ENCODE results near the gene PLBD2.
A peak's percentile ranks its signal among the peaks of the same experiment; 100 is the strongest.
"Not testable (repeated sequence)": the region's sequence is repeated elsewhere in the genome, so short reads cannot be mapped to it uniquely, and the experiment has no call there.

PLBD2 gene

DNA sequence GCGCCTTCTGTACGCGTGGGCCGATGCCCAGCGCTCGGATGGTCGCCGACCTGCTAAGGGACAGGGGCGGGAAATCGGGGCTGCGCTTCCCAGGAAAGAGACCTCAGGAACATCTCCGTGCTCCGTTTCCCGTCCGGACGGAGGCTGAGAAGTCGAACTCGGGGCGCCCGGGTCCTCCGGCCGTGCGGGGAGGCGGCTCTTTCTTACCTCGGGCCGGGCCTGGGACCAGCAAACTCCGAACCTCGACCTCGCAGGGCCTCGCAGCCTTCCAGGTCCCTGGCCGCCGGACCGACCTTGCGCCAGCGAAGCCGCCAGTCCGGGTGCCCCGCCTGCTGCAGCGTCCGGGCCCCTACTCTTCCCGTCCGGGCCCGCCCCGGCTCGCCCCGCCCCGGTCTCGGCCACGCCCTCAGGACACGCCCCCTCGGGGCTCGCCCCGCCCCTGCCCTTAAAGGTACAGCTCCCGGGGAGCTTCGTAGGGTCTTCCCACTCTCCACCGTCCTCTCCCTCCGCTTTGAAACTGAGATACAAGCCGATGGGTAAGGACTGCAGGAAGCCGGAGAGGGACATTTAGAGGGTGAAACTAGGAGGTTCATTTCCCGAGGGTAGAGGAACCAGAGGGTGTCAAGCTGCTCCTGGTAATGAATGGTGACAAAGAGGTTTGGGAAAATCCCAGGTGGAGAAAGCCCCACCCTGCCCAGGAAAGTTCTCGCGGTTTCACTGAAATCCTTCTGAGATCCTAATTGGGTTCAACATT lies 23.4 kb upstream of the PLBD2 start, which contains the start of gene SLC8B1:
SLC8B1 (minus strand) TSS at position 324 of the 754 bp plus-strand sequence. CDS start 2,231 bp downstream, outside the sequence.
- DNase-seq (ENCODE audit: low read depth in 2 of 2): peak; percentile 72 to 80

DNA sequence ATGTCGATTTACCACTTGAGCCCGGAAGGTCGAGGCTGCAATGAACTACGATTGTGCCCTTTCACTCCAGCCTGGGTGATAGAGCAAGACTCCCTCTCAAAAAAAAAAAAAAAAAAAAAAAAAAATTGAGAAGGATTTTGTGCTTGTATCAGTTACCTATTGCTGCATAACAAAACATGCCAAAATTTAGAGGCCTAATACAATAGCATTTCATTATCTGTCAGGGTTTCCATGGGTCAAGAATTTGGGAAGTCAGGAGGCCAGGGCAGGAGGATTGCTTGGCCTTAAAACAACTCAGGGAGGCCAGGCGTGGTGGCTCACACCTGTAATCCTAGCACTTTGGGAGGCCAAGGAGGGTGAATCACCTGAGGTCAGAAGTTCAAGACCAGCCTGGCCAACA lies 18.8 kb upstream of the PLBD2 start:
- DNase-seq (ENCODE audit: low read depth in 2 of 2): no peak

DNA sequence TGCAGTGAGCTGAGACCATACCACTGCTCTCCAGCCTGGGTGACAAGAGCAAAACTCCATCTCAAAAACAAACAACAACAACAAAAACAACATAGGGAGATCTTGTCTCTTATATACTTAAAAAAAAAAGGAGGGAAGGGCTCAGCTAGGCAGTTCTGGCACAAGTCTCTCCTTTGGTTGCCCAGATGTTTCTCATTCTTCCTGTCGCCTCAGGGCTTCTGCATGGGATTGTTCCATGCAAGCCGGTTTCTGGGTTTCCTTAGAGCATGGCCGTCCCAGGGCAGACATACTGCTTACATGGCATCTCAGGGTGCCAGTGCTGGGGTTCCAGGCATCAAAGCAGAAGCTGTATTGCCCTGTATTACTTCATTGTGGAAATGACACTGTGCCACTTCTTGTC lies 18.3 kb upstream of the PLBD2 start:
- DNase-seq (ENCODE audit: low read depth in 2 of 2): no peak

DNA sequence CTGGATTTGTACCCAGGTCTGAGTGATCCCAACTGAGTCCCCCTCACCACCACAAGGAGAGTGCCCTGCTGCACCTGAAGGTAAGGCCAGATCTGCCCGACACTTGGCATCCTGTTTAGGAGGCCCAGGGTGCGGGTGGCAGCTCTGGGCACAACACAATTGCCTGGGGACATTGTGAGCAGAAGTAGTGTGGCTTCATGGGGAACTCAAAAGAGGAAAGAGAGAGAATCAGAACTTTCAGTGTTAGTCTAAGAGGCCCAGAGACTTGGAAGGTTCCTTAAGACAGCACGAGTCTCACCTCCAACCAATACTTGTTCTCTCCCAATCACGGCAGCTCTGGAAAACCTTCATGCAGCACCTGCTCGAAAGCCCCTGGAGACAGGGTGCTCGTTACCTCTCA lies 16.9 kb upstream of the PLBD2 start:
- DNase-seq (ENCODE audit: low read depth in 2 of 2): no peak

DNA sequence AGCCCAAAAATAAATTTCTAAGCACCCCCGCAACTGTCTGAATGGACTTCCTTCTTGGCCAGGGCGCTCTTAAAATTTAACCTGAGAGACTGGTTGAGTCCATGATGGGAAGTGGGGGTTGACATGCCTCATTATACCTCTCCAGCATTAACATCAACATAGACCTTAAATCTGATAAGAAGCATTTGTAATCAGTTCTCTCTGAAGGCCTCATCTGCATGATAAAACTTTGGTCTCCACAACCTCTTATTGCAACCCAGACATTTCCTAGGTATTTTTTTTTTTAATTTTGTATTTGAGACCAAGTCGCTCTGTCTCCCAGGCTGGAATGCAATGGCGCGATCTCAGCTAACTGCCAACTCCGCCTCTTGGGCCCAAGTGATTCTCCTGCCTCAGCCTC lies 13.1 kb upstream of the PLBD2 start:
- DNase-seq (ENCODE audit: low read depth in 2 of 2): no peak

DNA sequence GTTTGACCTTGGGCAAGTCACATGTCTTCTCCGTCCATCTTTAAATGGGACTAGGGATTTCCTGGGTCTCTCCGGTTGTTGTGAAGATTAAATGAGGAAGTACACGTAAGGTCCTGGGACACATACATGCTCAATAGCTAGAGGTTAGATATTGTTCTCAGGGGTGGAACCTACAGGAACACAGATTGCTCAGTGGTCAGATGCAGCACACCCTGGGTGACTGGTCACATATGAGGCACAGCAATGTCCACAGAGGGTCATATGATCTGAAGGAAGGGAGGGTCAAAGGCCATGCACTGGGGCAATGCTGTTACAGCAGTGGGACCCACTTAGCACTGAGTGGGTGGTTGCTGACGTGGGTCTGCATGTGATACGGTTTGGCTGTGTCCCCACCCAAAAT lies 12.0 kb upstream of the PLBD2 start:
- no peak for DNase-seq (ENCODE audit: low read depth in 2 of 2)

DNA sequence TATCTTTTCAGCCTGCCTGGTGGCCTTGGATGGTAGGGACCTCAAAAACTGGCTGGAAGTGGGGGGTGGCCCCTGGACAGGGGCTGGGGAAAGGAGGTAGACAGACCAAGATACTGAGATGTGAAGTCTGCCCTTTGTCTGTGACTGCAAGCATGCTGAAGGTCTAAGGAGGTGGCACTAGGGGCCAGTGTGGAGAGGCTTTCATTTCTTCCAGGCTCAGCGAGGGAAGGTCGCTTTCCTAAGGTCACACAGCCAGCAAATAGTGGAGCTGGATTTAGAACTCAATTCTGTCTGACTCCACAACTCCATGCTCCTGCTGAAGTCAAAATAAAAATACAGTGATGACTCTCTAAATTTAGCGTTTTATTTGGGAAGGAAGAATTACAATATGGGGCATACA lies 11.3 kb upstream of the PLBD2 start:
- no peak for DNase-seq (ENCODE audit: low read depth in 2 of 2)

DNA sequence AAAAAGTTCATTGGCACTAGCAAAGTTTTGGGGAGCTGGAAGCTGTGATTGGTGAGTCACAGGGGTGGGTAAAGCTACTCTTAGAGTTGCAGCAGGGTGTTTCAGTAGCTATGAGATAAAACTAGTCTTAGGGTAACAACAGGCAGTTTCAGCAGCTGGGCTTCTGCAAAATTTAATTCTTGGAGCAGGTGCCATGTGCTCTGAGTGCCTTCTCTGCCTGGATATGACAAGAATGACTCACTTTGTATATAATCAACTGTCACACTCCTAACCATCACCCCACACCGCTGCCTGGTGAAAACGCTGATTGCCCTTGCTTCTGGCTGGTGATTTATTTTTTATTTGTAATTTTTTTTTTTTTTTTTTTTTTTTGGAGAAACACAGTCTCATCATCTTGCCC lies 10.5 kb upstream of the PLBD2 start:
- DNase-seq (ENCODE audit: low read depth in 2 of 2): no peak

DNA sequence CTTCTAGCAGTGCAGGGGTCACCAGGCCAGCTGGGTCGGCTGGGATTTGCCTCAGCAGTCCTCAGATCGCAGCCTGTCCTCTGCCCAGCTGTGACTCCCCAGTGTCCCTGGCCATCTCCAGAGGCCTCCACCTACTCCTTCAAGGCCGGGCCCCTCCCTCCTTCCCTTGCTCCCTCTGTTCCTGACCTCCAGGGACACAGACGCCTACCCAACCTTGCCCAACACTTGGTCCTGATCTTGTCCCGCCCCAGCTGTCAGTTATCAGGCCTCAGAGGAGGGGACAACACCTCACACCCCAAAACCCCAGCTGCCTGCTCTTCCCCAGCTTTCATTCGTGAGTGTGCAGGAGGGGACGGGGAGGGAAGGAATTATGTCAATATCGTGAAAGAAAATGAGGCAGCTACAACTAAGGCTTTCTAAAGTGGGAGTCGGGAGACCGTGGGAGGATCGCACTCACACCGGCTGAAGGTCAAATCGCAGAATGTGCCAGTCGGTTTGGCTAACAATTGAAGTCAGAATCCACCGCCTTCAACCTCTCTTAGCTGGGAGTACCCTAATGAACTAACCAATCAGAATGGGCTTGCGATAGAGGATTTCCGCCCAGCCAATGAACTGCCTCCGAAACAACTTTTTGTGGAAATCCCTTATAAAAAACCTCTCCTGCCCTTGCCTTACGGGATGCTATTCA lies 9.4 kb upstream of the PLBD2 start:
- no peak for DNase-seq (ENCODE audit: low read depth in 2 of 2)

DNA sequence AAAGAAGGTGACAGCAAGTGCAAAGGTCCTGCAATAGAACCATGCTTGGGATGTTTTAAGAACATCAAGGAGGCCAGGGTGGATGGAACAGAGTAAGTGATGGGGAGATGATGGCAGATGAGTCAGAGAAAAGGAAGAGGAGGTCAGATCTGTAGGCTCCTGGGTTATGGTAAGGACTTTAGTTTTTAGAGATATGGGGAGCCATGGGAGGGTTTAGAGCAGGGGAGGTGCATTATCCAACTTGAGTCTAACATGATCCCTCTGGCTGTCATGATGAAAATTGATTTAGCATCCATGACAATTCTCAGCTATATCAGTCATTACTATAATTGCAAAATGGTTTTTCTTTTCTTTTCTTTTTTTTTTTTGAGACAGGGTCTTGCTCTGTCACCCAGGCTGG lies 7.3 kb upstream of the PLBD2 start:
- DNase-seq (ENCODE audit: low read depth in 2 of 2): no peak

DNA sequence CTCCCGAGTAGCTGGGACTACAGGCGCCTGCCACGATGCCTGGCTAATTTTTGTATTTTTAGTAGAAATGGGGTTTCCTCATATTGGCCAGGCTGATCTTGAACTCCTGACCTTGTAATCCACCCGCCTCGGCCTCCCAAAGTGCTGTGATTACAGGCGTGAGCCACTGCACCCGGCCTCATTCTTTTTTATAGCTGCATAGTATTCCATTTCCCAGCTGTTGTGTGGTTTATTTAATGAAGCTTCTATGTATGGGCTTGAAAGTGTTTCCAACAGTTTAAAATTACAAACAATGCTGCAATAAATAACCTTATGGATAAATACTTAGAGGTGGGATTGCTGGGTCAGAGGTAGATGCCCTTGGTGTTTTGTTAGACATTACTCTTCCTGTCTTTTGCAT lies 4.2 kb upstream of the PLBD2 start:
- not testable (repeated sequence) for DNase-seq (ENCODE audit: low read depth in 2 of 2)

DNA sequence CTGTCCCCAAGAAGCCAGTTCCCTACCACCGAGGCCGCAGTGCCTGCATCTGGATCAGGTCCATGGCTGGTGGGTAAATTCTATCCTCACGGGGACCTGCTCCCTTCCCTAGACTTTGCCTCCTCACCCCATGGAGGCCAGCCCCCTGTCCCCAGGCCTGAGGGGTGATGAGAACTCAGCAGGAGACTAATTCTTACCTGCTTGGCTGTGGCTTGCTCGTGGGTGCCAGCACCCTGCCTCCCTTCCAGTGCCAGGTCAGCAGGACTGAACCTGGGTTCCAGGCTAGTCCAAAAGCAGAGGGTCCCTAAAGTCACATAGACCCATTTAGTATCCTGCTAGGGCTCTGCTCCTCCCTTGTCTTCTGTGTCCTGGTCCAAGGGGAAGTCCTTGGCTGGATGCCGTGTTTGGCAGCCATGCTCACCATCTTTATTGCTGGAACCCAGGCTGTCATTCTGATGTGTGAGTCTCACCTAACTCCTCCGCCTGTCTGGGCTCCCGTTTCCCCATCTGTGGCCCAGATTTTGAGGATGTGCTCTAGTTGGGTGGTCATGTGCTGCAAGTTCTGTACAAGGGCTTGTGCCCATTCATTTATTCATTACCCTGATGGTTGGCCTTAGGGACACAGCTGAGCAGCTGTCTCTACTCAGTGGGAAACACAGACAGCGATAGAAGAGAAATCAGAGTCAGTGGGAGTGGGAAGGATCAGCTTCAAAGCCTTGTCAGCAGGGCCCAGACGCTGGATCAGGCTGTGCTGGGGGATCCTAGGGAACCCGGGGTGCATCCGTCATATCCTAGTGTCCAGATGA lies 949 bp downstream of the PLBD2 start:
- DNase-seq (ENCODE audit: low read depth in 2 of 2): no peak

DNA sequence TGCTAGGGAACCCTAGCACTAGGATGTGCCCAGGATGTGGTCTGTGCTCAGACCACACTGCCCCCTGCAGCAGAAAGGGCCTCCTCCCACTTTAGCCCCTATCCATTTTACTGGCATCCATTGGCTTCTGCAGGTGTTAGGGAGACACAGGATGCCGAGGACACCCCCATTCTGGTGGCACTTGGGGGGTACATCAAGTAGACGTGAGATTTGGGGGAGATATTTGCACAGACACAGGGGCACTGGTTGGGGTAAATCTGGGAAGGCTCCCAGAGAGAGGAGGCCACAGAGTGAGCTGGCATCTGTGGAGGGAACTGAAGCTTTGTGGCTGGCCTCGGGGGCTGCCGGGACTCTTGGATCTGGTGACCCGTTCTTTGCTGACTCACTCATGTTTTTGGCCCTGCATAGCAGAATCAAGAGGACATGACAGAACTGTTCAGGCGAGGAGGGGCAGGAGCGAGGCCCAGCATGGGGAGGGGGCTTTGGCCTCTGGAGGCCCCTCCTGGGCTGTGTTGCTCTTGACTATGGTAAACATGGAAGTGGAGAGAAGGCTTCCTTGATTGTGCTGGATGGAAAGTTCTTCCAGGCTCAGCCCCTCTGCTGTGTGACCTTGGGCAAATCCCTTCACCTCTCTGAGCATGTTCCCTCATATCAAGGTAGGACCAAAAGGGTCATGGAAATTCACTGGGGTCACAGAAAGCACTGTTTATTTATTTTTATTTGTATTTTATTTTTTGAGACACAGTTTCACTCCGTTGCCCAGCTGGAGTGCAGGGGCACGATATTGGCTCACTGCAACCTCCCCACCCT lies 1.8 kb downstream of the PLBD2 start:
- DNase-seq (ENCODE audit: low read depth in 2 of 2): no peak

DNA sequence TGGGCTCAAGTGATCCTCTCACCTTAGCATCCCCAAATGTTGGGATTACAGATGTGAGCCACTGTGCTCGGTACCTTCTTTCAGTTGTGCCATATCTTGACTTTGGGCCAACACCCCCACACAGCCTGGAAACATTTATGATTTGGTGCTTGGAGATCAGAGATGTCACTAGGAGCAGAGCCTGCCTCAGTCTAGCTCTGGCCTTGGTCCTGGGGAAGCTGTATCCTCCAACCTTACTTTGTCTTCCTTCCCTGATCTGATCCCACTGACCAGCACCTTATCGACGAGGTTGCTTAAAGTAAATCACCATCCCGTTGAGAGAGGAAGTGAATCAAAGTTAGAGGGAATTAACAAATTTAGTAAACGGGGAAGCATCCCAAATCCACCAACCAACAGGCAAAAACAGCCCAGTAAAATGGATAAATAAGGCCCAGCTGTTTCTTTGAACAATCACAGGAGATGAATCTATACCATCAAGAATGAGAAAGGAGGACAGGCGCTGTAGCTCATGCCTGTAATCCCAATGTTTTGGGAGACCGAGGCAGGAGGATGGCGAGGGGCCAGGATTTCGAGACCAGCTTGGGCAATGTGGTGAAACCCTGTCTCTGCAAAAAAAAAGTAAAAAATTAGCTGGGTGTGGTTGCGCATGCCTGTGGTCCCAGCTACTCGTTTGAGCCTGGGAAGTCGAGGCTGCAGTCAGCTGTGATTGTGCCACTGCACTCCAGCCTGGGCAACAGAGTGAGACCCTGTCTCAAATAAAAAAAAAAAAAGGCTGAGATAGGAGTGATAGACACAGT lies 3.4 kb downstream of the PLBD2 start:
- no peak for DNase-seq (ENCODE audit: low read depth in 2 of 2)

DNA sequence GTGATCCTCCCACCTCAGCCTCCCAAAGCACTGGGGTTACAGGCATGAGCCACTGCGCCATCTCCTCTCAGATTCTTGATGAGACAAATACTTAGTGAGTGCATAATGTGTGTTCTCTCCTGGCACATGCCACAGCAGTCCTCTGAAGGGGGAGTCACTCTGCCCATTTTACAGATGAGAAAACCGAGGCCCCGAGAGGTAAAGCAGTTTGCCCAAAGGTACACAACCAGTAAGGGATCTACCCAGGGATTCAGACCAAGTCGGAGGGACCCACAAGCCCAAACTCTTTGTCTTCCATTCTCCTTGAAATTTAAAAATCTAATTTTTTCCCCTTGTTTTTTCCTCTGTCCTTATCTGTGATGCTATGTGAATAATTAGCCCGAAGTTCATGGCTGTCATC lies 6.3 kb downstream of the PLBD2 start:
- DNase-seq (ENCODE audit: low read depth in 2 of 2): no peak

DNA sequence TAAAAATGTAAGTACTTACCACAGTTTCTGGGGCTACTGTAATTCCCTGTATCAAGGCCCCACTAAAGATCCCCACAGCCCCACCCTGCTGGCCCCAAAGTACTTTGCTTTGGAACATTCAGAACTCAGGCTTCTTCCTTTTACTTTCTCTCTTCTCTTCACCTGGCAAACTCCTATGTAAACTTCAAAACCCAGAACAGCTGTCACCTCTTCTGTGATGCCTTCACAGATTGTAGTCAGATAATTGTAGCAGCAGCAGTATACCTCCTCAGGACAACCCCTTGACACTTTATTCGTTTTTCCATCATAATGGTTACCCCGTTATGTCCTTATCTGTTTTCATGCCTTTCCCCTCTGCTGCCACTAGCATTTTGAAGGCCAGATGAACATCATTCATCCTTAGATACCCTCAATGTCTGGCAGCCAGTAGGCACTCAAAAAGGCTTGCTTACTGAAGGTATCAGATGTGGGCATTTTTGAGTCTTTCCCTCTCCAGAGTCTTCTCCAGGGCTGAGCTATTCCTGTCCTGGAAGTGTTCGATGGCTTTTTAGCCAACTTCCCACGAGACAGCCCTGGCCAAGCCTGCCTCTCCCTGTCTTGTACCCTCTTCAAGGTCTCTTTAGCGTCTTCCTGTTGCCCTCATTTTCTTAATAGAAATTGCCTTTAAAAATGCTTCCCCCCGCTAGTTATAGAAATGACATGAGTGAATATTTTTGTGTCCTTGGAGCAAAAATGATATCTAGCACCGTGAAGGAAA lies 7.4 kb downstream of the PLBD2 start:
- DNase-seq (ENCODE audit: low read depth in 2 of 2): no peak

DNA sequence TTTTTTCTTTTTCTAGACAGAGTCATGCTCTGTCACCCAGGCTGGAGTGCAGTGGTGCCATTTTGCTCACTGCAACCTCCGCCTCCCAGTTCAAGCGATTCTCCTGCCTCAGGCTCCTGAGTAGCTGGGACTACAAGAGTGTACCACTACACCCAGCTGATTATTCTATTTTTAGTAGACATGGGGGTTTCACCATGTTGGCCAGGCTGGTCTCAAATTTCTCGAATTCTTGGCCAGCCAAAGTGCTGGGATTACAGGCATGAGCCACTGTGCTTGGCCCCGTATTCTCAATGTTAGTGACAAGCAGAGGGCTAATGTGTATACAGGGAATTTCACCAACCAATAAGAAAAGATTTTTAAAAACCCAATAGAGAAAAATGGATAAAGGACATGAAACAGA lies 8.4 kb downstream of the PLBD2 start:
- no peak for DNase-seq (ENCODE audit: low read depth in 2 of 2)

DNA sequence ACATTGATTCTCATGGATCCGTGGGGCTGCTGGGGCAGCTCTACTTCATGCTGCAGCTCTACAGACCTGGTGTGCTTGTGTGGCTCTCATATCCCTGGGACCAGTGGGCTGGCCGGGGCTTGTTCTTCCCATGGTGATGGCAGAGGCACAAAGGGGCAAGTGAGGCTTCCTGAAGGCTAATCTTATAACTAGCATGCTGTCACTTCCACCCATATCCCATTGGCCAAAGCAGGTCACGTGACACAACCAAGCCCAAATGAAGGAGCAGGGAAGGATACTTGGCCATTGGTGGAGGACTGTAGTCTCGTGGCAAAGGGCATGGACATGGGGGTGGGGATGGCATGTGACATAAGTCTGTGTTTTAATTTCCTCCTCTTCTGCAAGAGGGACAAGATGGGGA lies 9.9 kb downstream of the PLBD2 start:
- DNase-seq (ENCODE audit: low read depth in 2 of 2): no peak

DNA sequence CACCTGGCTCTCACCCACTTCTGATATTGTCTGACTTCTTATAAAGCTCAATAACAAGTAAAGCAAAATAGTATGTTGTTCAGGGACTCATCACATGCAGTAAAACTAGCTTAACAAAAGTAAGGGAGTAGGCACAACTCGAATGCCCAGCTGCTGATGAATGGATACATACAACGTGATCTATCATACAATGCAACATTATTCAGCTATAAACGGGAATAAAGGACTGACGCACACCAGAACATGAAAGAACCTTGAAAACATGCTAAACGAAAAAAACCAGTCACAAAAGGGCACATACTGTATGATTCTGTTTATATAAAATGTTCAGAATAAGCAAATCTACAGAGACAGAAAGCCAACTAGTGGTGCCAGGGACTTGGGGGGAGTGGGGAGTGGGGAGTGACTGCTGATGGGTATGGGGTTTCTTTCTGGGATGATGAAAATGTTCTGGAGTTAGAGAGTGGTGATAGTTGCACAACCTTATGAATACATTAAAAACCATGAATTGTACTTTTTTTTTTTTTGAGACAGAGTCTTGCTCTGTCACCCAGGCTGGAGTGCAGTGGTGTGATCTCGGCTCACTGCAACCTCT lies 11.1 kb downstream of the PLBD2 start:
- DNase-seq (ENCODE audit: low read depth in 2 of 2): no peak
